Measurements from ENCODE around the gene ADAM19. TPM values are rescaled to one million over a fixed set of nuclear protein-coding genes. Genes with fewer than 3 reads are reported as not detected.

ADAM19 gene
- total RNA-seq, 1 experiment from 2014 or later: 62.9 TPM

DNA sequence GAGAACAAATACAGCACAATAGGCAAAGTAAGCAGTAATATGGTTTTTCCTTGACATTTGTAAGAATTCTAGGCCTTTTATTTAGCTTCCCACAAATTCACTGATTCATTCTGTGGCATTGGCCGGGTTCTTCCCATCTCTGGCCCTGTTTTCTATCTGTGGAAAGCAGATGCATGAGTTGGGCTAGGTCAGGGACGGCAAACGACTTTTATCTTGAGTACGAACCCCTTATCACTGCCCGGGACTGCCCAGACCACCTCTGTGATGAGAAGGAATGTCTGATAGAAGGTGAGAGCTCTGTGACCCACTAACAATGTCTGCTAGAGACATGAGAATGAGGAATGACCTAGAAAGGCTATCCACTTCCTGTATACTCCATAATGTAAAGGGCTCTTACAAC, 35.4 kb upstream of the ADAM19 start:
- no TSS peak for BruUV-seq (replicated peaks)

DNA sequence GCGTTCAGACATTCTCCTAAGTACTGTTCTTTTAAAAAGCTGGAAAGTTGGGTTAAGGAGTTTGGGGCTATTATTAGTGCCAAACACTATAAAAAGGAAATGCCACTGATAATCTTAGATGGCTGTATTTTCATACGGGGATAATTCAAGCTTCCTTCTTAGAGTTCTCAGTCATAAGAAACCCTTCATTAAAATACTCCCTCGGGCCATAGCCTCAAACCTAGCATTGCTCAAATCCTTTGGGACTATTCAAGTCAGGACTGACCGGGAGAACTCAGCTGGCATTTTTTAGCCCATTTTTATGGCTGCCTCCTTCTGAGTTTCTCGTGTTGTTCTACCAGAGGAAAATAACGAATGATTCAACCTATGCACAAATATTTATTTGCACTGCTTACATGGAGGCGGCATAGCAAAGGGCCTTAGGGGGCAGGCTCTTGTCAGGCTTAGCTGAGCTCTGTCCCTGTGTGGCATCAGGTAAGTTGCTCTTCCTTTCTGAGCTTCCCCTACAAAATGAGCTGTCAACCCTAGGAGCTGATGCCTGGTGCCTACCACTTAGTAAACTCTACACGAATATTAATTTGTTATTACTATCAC, 33.5 kb upstream of the ADAM19 start:
- DNase-seq: no peak
- TF ChIP-seq, protein P1, sequence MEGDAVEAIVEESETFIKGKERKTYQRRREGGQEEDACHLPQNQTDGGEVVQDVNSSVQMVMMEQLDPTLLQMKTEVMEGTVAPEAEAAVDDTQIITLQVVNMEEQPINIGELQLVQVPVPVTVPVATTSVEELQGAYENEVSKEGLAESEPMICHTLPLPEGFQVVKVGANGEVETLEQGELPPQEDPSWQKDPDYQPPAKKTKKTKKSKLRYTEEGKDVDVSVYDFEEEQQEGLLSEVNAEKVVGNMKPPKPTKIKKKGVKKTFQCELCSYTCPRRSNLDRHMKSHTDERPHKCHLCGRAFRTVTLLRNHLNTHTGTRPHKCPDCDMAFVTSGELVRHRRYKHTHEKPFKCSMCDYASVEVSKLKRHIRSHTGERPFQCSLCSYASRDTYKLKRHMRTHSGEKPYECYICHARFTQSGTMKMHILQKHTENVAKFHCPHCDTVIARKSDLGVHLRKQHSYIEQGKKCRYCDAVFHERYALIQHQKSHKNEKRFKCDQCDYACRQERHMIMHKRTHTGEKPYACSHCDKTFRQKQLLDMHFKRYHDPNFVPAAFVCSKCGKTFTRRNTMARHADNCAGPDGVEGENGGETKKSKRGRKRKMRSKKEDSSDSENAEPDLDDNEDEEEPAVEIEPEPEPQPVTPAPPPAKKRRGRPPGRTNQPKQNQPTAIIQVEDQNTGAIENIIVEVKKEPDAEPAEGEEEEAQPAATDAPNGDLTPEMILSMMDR (IDR thresholded peaks at IDR 0.05; ENCODE audit: insufficient read depth in 1 of 2, low read depth in 1 of 2, low read length in 1 of 2, severe bottlenecking in 1 of 2, unreplicated experiment in 1 of 2): no peak
- CTCF ChIA-PET: interaction anchor here (1.0 kb wide), 1 partner anchor 15 kb away, joined by 4 read pairs; no protein-coding TSS in a partner anchor
- no peaks in the 10 kb centered on the region for H3K9me3 Mint-ChIP-seq (ENCODE audit: unreplicated experiment)
- Histone ChIP-seq H3K9me3 (no peaks in the 10 kb centered on the region), H3K27me3 (replicated peaks; ENCODE audit: control insufficient read depth, insufficient read depth, low read length) (no peaks in the 10 kb centered on the region), H3K4me3 (ENCODE audit: low read depth, low read length) (no peak overlapping the region), H3K4me1 (peaks cover 38% of the 10 kb centered on the region), H3K36me3 (ENCODE audit: control insufficient read depth, insufficient read depth, low read length) (no peaks in the 10 kb centered on the region; the same call in 1 of the 2 replicates)
- H3K36me3 Mint-ChIP-seq (ENCODE audit: insufficient read depth, unreplicated experiment): no peaks in the 10 kb centered on the region
- BruUV-seq (replicated peaks): no TSS peak
- intact Hi-C loops (cut with micrococcal nuclease; ENCODE audit: unreplicated experiment): no loop called here
- peaks cover 39% of the 10 kb centered on the region for H3K4me1 Mint-ChIP-seq (ENCODE audit: low read depth, unreplicated experiment)
- no peak overlapping the region for H3K4me3 Mint-ChIP-seq (ENCODE audit: unreplicated experiment)
- POLR2A ChIA-PET: no interaction called here
- H3K27me3 Mint-ChIP-seq (ENCODE audit: insufficient read depth, unreplicated experiment): no peaks in the 10 kb centered on the region
- no peak overlapping the region for H3K27ac Mint-ChIP-seq (ENCODE audit: unreplicated experiment)

More for the DNA sequence above, 35.4 kb upstream of the ADAM19 start:
- Mint-ChIP-seq H3K4me1 (ENCODE audit: low read depth, unreplicated experiment) (peaks cover 41% of the 10 kb centered on the region), H3K36me3 (ENCODE audit: insufficient read depth, unreplicated experiment) (no peaks in the 10 kb centered on the region), H3K27me3 (ENCODE audit: insufficient read depth, unreplicated experiment) (no peaks in the 10 kb centered on the region), H3K9me3 (ENCODE audit: unreplicated experiment) (no peaks in the 10 kb centered on the region), H3K4me3 (ENCODE audit: unreplicated experiment) (no peak overlapping the region), H3K27ac (ENCODE audit: unreplicated experiment) (no peak overlapping the region)
- H3K4me3 ChIP-seq (ENCODE audit: low read depth, low read length): no peak overlapping the region
- intact Hi-C loops (cut with micrococcal nuclease; ENCODE audit: unreplicated experiment): no loop called here
- H3K9me3 ChIP-seq: no peaks in the 10 kb centered on the region
- H3K4me1 ChIP-seq: peaks cover 42% of the 10 kb centered on the region
- H3K36me3 ChIP-seq (ENCODE audit: control insufficient read depth, insufficient read depth, low read length): no peaks in the 10 kb centered on the region; the same call in 1 of the 2 replicates
- TF ChIP-seq, protein P1 (IDR thresholded peaks at IDR 0.05; ENCODE audit: insufficient read depth in 1 of 2, low read depth in 1 of 2, low read length in 1 of 2, severe bottlenecking in 1 of 2, unreplicated experiment in 1 of 2): no peak
- H3K27me3 ChIP-seq (replicated peaks; ENCODE audit: control insufficient read depth, insufficient read depth, low read length): no peaks in the 10 kb centered on the region
- POLR2A ChIA-PET: no interaction called here
- DNase-seq: no peak
- CTCF ChIA-PET: no interaction called here

- intact Hi-C loops (cut with micrococcal nuclease; ENCODE audit: unreplicated experiment): no loop called here
- H3K9me3 ChIP-seq: no peaks in the 10 kb centered on the region
- H3K4me3 Mint-ChIP-seq (ENCODE audit: unreplicated experiment): no peak overlapping the region
- H3K4me1 ChIP-seq: peaks cover 26% of the 10 kb centered on the region
- H3K36me3 ChIP-seq (ENCODE audit: control insufficient read depth, insufficient read depth, low read length): no peaks in the 10 kb centered on the region; the same call in 1 of the 2 replicates
- TF ChIP-seq, protein P1 (IDR thresholded peaks at IDR 0.05; ENCODE audit: insufficient read depth in 1 of 2, low read depth in 1 of 2, low read length in 1 of 2, severe bottlenecking in 1 of 2, unreplicated experiment in 1 of 2): no peak
- H3K9me3 Mint-ChIP-seq (ENCODE audit: unreplicated experiment): no peaks in the 10 kb centered on the region
- H3K27me3 ChIP-seq (replicated peaks; ENCODE audit: control insufficient read depth, insufficient read depth, low read length): no peaks in the 10 kb centered on the region
- ChIA-PET POLR2A (no interaction called here), CTCF (no interaction called here)
- peak overlapping the region; percentile 23 for H3K27ac Mint-ChIP-seq (ENCODE audit: unreplicated experiment)
- H3K4me3 ChIP-seq (ENCODE audit: low read depth, low read length): no peak overlapping the region
- peaks cover 24% of the 10 kb centered on the region for H3K4me1 Mint-ChIP-seq (ENCODE audit: low read depth, unreplicated experiment)
- no peaks in the 10 kb centered on the region for H3K27me3 Mint-ChIP-seq (ENCODE audit: insufficient read depth, unreplicated experiment)
- H3K36me3 Mint-ChIP-seq (ENCODE audit: insufficient read depth, unreplicated experiment): no peaks in the 10 kb centered on the region
- peak in 1 of 2 experiments; percentile 14 for DNase-seq
- no TSS peak for BruUV-seq (replicated peaks)
Measured at GRCh38 chr5:157607371-157608161, 32.0 kb upstream of the ADAM19 start.

All from Caco-2 (cell line).